ENCODE data around the gene SH3BGRL2.

DNA sequence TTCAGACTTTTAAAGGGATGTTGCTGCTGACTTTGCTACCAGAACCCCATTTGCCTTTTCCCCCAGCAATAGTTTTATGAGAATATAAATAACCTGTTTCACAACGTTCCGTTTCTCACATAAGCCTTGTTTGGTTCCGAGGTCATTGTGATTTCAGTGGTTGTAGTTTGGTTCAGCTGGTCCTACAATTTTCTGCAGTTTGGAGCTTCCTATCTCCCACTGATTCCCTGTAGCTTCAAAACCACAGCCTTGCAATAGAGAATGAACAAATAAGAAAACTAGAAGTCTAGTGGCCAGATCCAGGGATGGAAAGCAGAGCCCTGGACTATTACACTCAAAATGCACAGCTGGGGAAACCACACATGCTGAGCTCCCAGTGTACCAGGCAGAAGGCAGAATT lies 24.1 kb upstream of the SH3BGRL2 start:
- TF ChIP-seq, protein P1, sequence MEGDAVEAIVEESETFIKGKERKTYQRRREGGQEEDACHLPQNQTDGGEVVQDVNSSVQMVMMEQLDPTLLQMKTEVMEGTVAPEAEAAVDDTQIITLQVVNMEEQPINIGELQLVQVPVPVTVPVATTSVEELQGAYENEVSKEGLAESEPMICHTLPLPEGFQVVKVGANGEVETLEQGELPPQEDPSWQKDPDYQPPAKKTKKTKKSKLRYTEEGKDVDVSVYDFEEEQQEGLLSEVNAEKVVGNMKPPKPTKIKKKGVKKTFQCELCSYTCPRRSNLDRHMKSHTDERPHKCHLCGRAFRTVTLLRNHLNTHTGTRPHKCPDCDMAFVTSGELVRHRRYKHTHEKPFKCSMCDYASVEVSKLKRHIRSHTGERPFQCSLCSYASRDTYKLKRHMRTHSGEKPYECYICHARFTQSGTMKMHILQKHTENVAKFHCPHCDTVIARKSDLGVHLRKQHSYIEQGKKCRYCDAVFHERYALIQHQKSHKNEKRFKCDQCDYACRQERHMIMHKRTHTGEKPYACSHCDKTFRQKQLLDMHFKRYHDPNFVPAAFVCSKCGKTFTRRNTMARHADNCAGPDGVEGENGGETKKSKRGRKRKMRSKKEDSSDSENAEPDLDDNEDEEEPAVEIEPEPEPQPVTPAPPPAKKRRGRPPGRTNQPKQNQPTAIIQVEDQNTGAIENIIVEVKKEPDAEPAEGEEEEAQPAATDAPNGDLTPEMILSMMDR (IDR thresholded peaks at IDR 0.05) = no peak
- TF ChIP-seq POLR2A (IDR thresholded peaks at IDR 0.05) = no peak
